ENCODE measurements around the gene MIPOL1. TPM values are rescaled to one million over a fixed set of nuclear protein-coding genes. Genes with fewer than 3 reads are reported as not detected.
"Not testable (repeated sequence)": the region's sequence is repeated elsewhere in the genome, so short reads cannot be mapped to it uniquely, and the experiment has no call there.

Gene MIPOL1
- total and polyA plus RNA-seq, 4 experiments from 2014 or later = 0.25 to 0.98 (median 0.69) TPM

DNA sequence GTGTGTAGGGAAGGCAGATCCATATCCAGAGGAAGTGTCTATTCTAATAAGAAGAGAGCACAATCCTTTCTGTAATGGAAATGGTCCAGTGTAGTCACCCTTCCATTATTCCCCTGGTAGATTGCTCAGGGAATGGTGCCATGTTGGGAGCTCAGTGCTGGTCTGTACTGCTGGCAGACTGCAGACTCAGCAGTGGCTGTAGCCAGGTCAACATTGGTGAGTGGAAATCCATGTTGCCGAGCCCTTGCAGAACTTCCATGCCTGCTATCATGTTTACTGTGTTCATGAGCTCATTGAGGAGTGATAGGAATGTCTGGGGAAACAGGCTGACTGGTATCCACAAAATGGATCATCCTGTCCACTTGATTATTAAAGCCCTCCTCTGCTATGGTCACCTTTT, 128.7 kb downstream of the MIPOL1 start:
- Histone ChIP-seq H3K27ac (ENCODE audit: low read depth, low read length) (no peak overlapping the region), H3K27me3 (ENCODE audit: insufficient read depth, low read length) (no peaks in the 10 kb centered on the region), H3K36me3 (ENCODE audit: insufficient read depth, low read length) (no peaks in the 10 kb centered on the region), H3K4me1 (ENCODE audit: insufficient read depth, low read length) (no peaks in the 10 kb centered on the region), H3K9me3 (ENCODE audit: control insufficient read depth in 1 of 2, low read length in 2 of 2) (no peaks in the 10 kb centered on the region), H3K4me3 (ENCODE audit: low read length in 2 of 2) (no peak overlapping the region)
- POLR2A ChIA-PET (ENCODE audit: partially characterized antibody) = no interaction called here
- H3K36me3 Mint-ChIP-seq = no peaks in the 10 kb centered on the region
- H3K27me3 Mint-ChIP-seq = no peaks in the 10 kb centered on the region
- intact Hi-C loops (cut with micrococcal nuclease) = no loop called here
- H3K4me3 Mint-ChIP-seq = no peak overlapping the region
- CTCF ChIA-PET (ENCODE audit: partially characterized antibody) = no interaction called here
- H3K4me1 Mint-ChIP-seq = no peaks in the 10 kb centered on the region
- H3K9me3 Mint-ChIP-seq = peaks cover 0 to 21% (median 11%) of the 10 kb centered on the region in 8 donors
- H3K27ac Mint-ChIP-seq = no peak overlapping the region
- DNase-seq = no peak

GRCh38 chr14:37327933-37328332, 130.2 kb downstream of the MIPOL1 start:
- H3K4me1 ChIP-seq (ENCODE audit: insufficient read depth, low read length); H3K4me3 ChIP-seq (ENCODE audit: low read length in 2 of 2); H3K36me3 ChIP-seq (ENCODE audit: insufficient read depth, low read length); H3K9me3 ChIP-seq (ENCODE audit: control insufficient read depth in 1 of 2, low read length in 2 of 2); H3K4me1 Mint-ChIP-seq; POLR2A ChIA-PET (ENCODE audit: partially characterized antibody); intact Hi-C loops (cut with micrococcal nuclease); H3K36me3 Mint-ChIP-seq; H3K27me3 Mint-ChIP-seq; DNase-seq; H3K27me3 ChIP-seq (ENCODE audit: insufficient read depth, low read length); H3K27ac ChIP-seq (ENCODE audit: low read depth, low read length); H3K4me3 Mint-ChIP-seq; H3K27ac Mint-ChIP-seq; CTCF ChIA-PET (ENCODE audit: partially characterized antibody): not testable (repeated sequence)
- H3K9me3 Mint-ChIP-seq = peaks cover 0 to 21% (median 12%) of the 10 kb centered on the region in 8 donors

- Histone ChIP-seq H3K4me1 (ENCODE audit: insufficient read depth, low read length) (no peaks in the 10 kb centered on the region), H3K27me3 (ENCODE audit: insufficient read depth, low read length) (no peaks in the 10 kb centered on the region), H3K36me3 (ENCODE audit: insufficient read depth, low read length) (no peaks in the 10 kb centered on the region), H3K4me3 (ENCODE audit: low read length in 2 of 2) (no peak overlapping the region), H3K27ac (ENCODE audit: low read depth, low read length) (no peak overlapping the region), H3K9me3 (ENCODE audit: control insufficient read depth in 1 of 2, low read length in 2 of 2) (no peaks in the 10 kb centered on the region)
- DNase-seq = no peak
- POLR2A ChIA-PET (ENCODE audit: partially characterized antibody) = no interaction called here
- Mint-ChIP-seq H3K27me3 (no peaks in the 10 kb centered on the region), H3K4me1 (no peaks in the 10 kb centered on the region), H3K27ac (no peak overlapping the region), H3K4me3 (no peak overlapping the region), H3K9me3 (peaks cover 0 to 19% (median 12%) of the 10 kb centered on the region in 8 donors), H3K36me3 (no peaks in the 10 kb centered on the region)
- CTCF ChIA-PET (ENCODE audit: partially characterized antibody) = no interaction called here
- intact Hi-C loops (cut with micrococcal nuclease) = no loop called here
These were observed 130.9 kb downstream of the MIPOL1 start for GRCh38 chr14:37328673-37329072.

DNA sequence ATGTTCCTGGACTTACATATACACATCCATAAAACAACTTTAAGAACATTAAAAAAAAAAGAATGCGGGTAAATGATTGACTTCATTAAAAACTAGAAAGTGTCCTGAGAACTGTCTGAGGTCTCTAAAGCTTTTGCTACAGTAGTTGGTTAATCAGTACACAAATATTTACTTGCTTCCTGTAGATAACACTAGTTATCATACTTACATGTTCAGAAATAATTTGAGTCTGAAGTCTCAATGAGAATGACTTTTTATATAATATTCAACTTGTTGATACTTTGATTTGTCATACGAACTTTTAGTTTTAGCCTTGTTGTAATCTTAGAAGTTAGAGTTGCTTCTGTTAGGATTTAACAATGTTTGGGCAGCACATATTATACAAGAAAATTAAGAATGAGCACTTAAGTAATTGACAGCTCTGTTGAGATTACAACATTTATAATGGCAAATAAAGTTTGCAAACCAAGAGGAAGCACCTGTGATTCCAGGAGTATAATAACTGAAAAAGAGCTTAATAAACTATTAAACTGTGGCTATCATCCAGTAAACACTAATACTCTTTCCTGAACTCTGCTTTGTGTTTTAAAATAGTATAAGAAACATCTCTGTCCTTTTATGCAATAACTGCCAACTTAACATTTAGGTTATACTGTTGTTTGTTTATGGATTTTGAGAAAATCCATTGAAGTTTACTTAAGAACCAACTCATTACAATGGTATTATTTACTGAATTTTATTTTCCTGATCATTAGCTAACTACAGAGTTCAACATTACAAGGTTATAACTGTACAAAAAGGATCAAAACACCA, 131.7 kb downstream of the MIPOL1 start:
- Mint-ChIP-seq H3K27ac (no peak overlapping the region), H3K4me1 (no peaks in the 10 kb centered on the region), H3K27me3 (no peaks in the 10 kb centered on the region), H3K4me3 (no peak overlapping the region), H3K36me3 (no peaks in the 10 kb centered on the region), H3K9me3 (peaks cover 0 to 17% (median 10%) of the 10 kb centered on the region in 8 donors)
- Histone ChIP-seq H3K9me3 (ENCODE audit: control insufficient read depth in 1 of 2, low read length in 2 of 2) (no peaks in the 10 kb centered on the region), H3K27me3 (ENCODE audit: insufficient read depth, low read length) (no peaks in the 10 kb centered on the region), H3K27ac (ENCODE audit: low read depth, low read length) (no peak overlapping the region), H3K4me3 (ENCODE audit: low read length in 2 of 2) (no peak overlapping the region), H3K36me3 (ENCODE audit: insufficient read depth, low read length) (no peaks in the 10 kb centered on the region), H3K4me1 (ENCODE audit: insufficient read depth, low read length) (no peaks in the 10 kb centered on the region)
- intact Hi-C loops (cut with micrococcal nuclease) = no loop called here
- ChIA-PET POLR2A (ENCODE audit: partially characterized antibody) (no interaction called here), CTCF (ENCODE audit: partially characterized antibody) (no interaction called here)
- no peak for DNase-seq

GRCh38 chr14:37330910-37331309, 133.2 kb downstream of the MIPOL1 start:
- Histone ChIP-seq H3K36me3 (ENCODE audit: insufficient read depth, low read length) (no peaks in the 10 kb centered on the region), H3K27me3 (ENCODE audit: insufficient read depth, low read length) (no peaks in the 10 kb centered on the region), H3K4me1 (ENCODE audit: insufficient read depth, low read length) (no peaks in the 10 kb centered on the region), H3K4me3 (ENCODE audit: low read length in 2 of 2) (no peak overlapping the region), H3K27ac (ENCODE audit: low read depth, low read length) (no peak overlapping the region), H3K9me3 (ENCODE audit: control insufficient read depth in 1 of 2, low read length in 2 of 2) (no peaks in the 10 kb centered on the region)
- ChIA-PET CTCF (ENCODE audit: partially characterized antibody) (no interaction called here), POLR2A (ENCODE audit: partially characterized antibody) (no interaction called here)
- no peak overlapping the region for H3K4me3 Mint-ChIP-seq
- intact Hi-C loops (cut with micrococcal nuclease) = no loop called here
- no peak overlapping the region for H3K27ac Mint-ChIP-seq
- H3K36me3 Mint-ChIP-seq = no peaks in the 10 kb centered on the region
- no peaks in the 10 kb centered on the region for H3K27me3 Mint-ChIP-seq
- no peak for DNase-seq
- peaks cover 2 to 13% (median 8%) of the 10 kb centered on the region in 8 donors for H3K9me3 Mint-ChIP-seq
- H3K4me1 Mint-ChIP-seq = no peaks in the 10 kb centered on the region

GRCh38 chr14:37340353-37340752, 142.6 kb downstream of the MIPOL1 start:
- no peak overlapping the region for H3K4me3 Mint-ChIP-seq
- H3K36me3 Mint-ChIP-seq = no peaks in the 10 kb centered on the region
- no peaks in the 10 kb centered on the region for H3K27me3 Mint-ChIP-seq
- Histone ChIP-seq H3K27me3 (ENCODE audit: insufficient read depth, low read length) (no peaks in the 10 kb centered on the region), H3K27ac (ENCODE audit: low read depth, low read length) (no peak overlapping the region), H3K4me3 (ENCODE audit: low read length in 2 of 2) (no peak overlapping the region), H3K4me1 (ENCODE audit: insufficient read depth, low read length) (no peaks in the 10 kb centered on the region), H3K9me3 (ENCODE audit: control insufficient read depth in 1 of 2, low read length in 2 of 2) (no peaks in the 10 kb centered on the region), H3K36me3 (ENCODE audit: insufficient read depth, low read length) (no peaks in the 10 kb centered on the region)
- DNase-seq = no peak
- intact Hi-C loops (cut with micrococcal nuclease) = no loop called here
- peaks cover 0 to 5% (median 2%) of the 10 kb centered on the region in 8 donors for H3K9me3 Mint-ChIP-seq
- POLR2A ChIA-PET (ENCODE audit: partially characterized antibody) = interaction anchor here (0.6 kb wide), 1 partner anchor 9 kb away, joined by 3 read pairs; no protein-coding TSS in a partner anchor
- no peaks in the 10 kb centered on the region for H3K4me1 Mint-ChIP-seq
- no peak overlapping the region for H3K27ac Mint-ChIP-seq
- CTCF ChIA-PET (ENCODE audit: partially characterized antibody) = no interaction called here

DNA sequence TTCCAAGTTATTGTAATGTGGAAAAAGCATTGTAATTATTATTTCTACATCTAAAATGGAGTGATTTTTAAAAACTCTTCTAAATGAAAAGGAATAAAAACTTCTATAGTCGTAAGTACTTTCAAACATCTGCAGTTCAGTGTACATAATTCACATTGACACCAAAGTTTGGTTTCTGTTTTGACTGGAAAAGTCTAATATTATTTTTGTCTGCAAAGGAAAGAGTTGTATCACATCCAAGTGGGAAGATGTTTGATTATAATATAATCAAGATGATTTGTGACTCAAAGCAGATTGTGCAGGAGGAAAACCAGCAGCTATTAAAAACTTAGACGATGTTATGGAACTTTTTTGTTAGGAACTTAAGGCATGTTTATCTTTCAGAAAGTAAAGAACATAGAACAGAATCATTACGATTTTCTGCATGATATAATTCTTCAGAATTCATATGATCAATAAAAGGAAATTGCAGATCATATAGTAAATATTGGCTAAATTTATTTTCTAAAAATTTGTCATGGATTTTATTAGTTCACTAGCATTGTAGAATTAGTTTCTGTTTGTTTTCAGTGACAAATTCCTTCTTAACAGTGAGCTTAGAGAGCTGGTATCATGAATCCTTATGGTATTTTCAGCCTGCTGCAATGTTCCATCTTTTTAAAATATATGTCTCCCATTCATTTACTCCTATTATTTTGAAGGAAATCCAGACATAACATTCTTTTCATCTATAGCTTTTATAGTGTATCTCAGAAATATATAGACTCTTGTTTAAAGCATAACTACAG, 145.8 kb downstream of the MIPOL1 start:
- Mint-ChIP-seq H3K27ac (no peak overlapping the region), H3K4me3 (no peak overlapping the region), H3K36me3 (no peaks in the 10 kb centered on the region), H3K4me1 (no peaks in the 10 kb centered on the region), H3K9me3 (peaks cover 0 to 9% (median 4%) of the 10 kb centered on the region in 8 donors), H3K27me3 (no peaks in the 10 kb centered on the region)
- no peak for DNase-seq
- H3K4me1 ChIP-seq (ENCODE audit: insufficient read depth, low read length) = no peaks in the 10 kb centered on the region
- H3K27me3 ChIP-seq (ENCODE audit: insufficient read depth, low read length) = no peaks in the 10 kb centered on the region
- no peak overlapping the region for H3K4me3 ChIP-seq (ENCODE audit: low read length in 2 of 2)
- no peaks in the 10 kb centered on the region for H3K9me3 ChIP-seq (ENCODE audit: control insufficient read depth in 1 of 2, low read length in 2 of 2)
- intact Hi-C loops (cut with micrococcal nuclease) = no loop called here
- ChIA-PET POLR2A (ENCODE audit: partially characterized antibody) (no interaction called here), CTCF (ENCODE audit: partially characterized antibody) (no interaction called here)
- H3K36me3 ChIP-seq (ENCODE audit: insufficient read depth, low read length) = no peaks in the 10 kb centered on the region
- H3K27ac ChIP-seq (ENCODE audit: low read depth, low read length) = no peak overlapping the region

All from CD4-positive, alpha-beta memory T cell (primary cell).